PC-3 (cell line): ENCODE measurements around the gene HOXA9. TPM values are rescaled to one million over a fixed set of nuclear protein-coding genes. Genes with fewer than 3 reads are reported as not detected.

Experiments used
- ATAC-seq: fragments of 200-7000 bp; cut with Tn5 transposase; 2 replicates; pipeline ENCODE4 v1.9.1; 2020; ENCODE audit warnings: mild to moderate bottlenecking, moderate library complexity
- BruUV-seq: library from RNA; stranded (reverse); fragments of 400-500 nt; replicated peaks from 2 replicates; lab custom pipeline; 2021; lab: Mats Ljungman, UMichigan
- CTCF ChIA-PET: fragments of 300-600 bp; sonication (Branson Sonifier 250); formaldehyde crosslinking; loops from one replicate; lab custom pipeline; 2022; ENCODE audit warnings: antibody characterized with exemption; lab: Charles Lee
- POLR2A ChIA-PET: fragments of 300-600 bp; sonication (Branson Sonifier 250); formaldehyde crosslinking; loops from one replicate; lab custom pipeline; 2022; ENCODE audit warnings: antibody characterized with exemption; ENCODE audit not compliant: unreplicated experiment; lab: Charles Lee
- DNase-seq: peaks from one replicate; pipeline ENCODE4 v3.0.0-alpha.2; 2015
- H2AFZ ChIP-seq: fragments of 300-600 bp; sonication (generic); 2 replicates; pipeline ENCODE4 v1.6.0; 2016; ENCODE audit warnings: antibody characterized with exemption, low read length
- H3F3A ChIP-seq: fragments of 300-600 bp; sonication (generic); one replicate; pipeline ENCODE4 v1.6.0; 2017; ENCODE audit warnings: antibody characterized with exemption, low read length, control low read depth, mild to moderate bottlenecking; ENCODE audit not compliant: unreplicated experiment
- H3K27ac ChIP-seq: fragments of 300-600 bp; sonication (generic); 2 replicates; pipeline ENCODE4 v1.5.1; 2016; ENCODE audit warnings: mild to moderate bottlenecking, low read length
- H3K27me3 ChIP-seq: fragments of 300-600 bp; sonication (generic); 2 replicates; pipeline ENCODE4 v1.6.1; 2016; ENCODE audit warnings: low read length, mixed read lengths
- H3K36me3 ChIP-seq: fragments of 300-600 bp; sonication (generic); 2 replicates; pipeline ENCODE4 v1.6.1; 2016; ENCODE audit warnings: low read depth, mixed run types, low read length, mixed read lengths
- H3K4me1 ChIP-seq: fragments of 300-600 bp; sonication (generic); 2 replicates; pipeline ENCODE4 v1.5.1; 2016; ENCODE audit warnings: low read length; ENCODE audit not compliant: insufficient read depth
- H3K4me2 ChIP-seq: fragments of 300-600 bp; sonication (generic); 2 replicates; pipeline ENCODE4 v1.6.0; 2016; ENCODE audit warnings: low read length
- H3K4me3 ChIP-seq: fragments of 300-600 bp; sonication (generic); 2 replicates; pipeline ENCODE4 v1.5.1; 2016; ENCODE audit warnings: mild to moderate bottlenecking, low read length, mixed read lengths
- H3K79me2 ChIP-seq: fragments of 300-600 bp; sonication (generic); 2 replicates; pipeline ENCODE4 v1.6.1; 2017; ENCODE audit warnings: low read length, mixed read lengths
- H3K9ac ChIP-seq: fragments of 300-600 bp; sonication (generic); 2 replicates; pipeline ENCODE4 v1.6.0; 2016; ENCODE audit warnings: mild to moderate bottlenecking, low read length
- H3K9me2 ChIP-seq: fragments of 300-600 bp; sonication (generic); replicated peaks from 2 replicates; pipeline ENCODE4 v1.6.1; 2016; ENCODE audit warnings: mixed run types, low read length, mixed read lengths
- H3K9me3 ChIP-seq: fragments of 300-600 bp; sonication (generic); 2 replicates; pipeline ENCODE4 v1.6.1; 2016; ENCODE audit warnings: low read length, mixed read lengths
- H4K20me1 ChIP-seq: fragments of 300-600 bp; sonication (generic); 2 replicates; pipeline ENCODE4 v1.6.1; 2016; ENCODE audit warnings: low read length, mixed read lengths
- CTCF ChIP-seq: fragments of 300-600 bp; sonication (generic); conservative IDR thresholded peaks from 2 replicates; pipeline ENCODE4 v1.5.1; 2017; ENCODE audit warnings: antibody characterized with exemption, low read depth, mild to moderate bottlenecking, low read length
- EZH2 ChIP-seq: fragments of 300-600 bp; sonication (generic); IDR thresholded peaks from one replicate; pipeline ENCODE4 v1.6.1; 2017; ENCODE audit warnings: antibody characterized with exemption, mild to moderate bottlenecking, low read length; ENCODE audit not compliant: unreplicated experiment
- EZH2phosphoT487 ChIP-seq: fragments of 300-600 bp; sonication (generic); IDR thresholded peaks from 2 replicates; pipeline ENCODE4 v1.6.1; 2018; ENCODE audit warnings: mild to moderate bottlenecking, antibody characterized with exemption, low read length, borderline replicate concordance
- intact Hi-C: fragments of 100-400 bp; cut with micrococcal nuclease; formaldehyde crosslinking; loops from 2 replicates; pipeline ENCODE4 v1.9.0; 2023
- total RNA-seq: library from RNA; depleted of rRNA; stranded (reverse); fragments of >200 nt; gene quantifications from 2 replicates; pipeline ENCODE4 v1.2.3, GENCODE V29; 2014

The HOXA9 gene
- total RNA-seq, 1 experiment from 2014 or later, result 69.0 TPM

- peak; percentile 26 for DNase-seq
- ChIA-PET CTCF (interaction anchor here (0.6 to 1.4 kb wide), 2 partner anchors 11 to 256 kb away, joined by 4 to 17 read pairs; no protein-coding TSS in a partner anchor), POLR2A (interaction anchor here (0.5 to 1.4 kb wide), 2 partner anchors 16 to 30 kb away, joined by 4 to 6 read pairs; no protein-coding TSS in a partner anchor)
- BruUV-seq, result no TSS peak
- Histone ChIP-seq H3K9me2 (no peaks in the 10 kb centered on the region), H3K4me1 (peaks cover 29% of the 10 kb centered on the region), H2AFZ (peak overlapping the region; percentile 59), H3K9ac (peak overlapping the region; percentile 73), H3K4me3 (peak overlapping the region; percentile 78), H3K9me3 (no peaks in the 10 kb centered on the region), H4K20me1 (no peaks in the 10 kb centered on the region), H3F3A (no peaks in the 10 kb centered on the region), H3K36me3 (peaks cover 6% of the 10 kb centered on the region; the same call in 1 of the 2 replicates), H3K27ac (peak overlapping the region; percentile 84), H3K27me3 (no peaks in the 10 kb centered on the region), H3K79me2 (peaks cover 71% of the 10 kb centered on the region), H3K4me2 (peak overlapping the region; percentile 92)
- ATAC-seq, result peak; percentile 7
- intact Hi-C loops, result loop anchor here (1.0 to 2.0 kb wide), 7 partner anchors 15 to 295 kb away; partner anchors contain the start of genes HOXA9 and SKAP2
- no peak for TF ChIP-seq CTCF
- TF ChIP-seq EZH2, result no peak
- no peak for TF ChIP-seq EZH2phosphoT487
Measured at GRCh38 chr7:27149842-27150567, 15.3 kb downstream of the HOXA9 start.

- no peaks in the 10 kb centered on the region for H4K20me1 ChIP-seq
- ATAC-seq (peak; percentile 35), DNase-seq (peak; percentile 69)
- no peak for TF ChIP-seq EZH2phosphoT487
- TF ChIP-seq EZH2, result no peak
- TF ChIP-seq CTCF, result no peak
- H3K9me2 ChIP-seq, result no peaks in the 10 kb centered on the region
- peaks cover 13% of the 10 kb centered on the region; the same call in 1 of the 2 replicates for H3K36me3 ChIP-seq
- peaks cover 71% of the 10 kb centered on the region for H3K79me2 ChIP-seq
- no peaks in the 10 kb centered on the region for H3F3A ChIP-seq
- peaks cover 29% of the 10 kb centered on the region for H3K4me1 ChIP-seq
- H2AFZ ChIP-seq, result peak overlapping the region; percentile 73
- peak overlapping the region; percentile 84 for H3K27ac ChIP-seq
- CTCF ChIA-PET, result interaction anchor here (0.6 to 1.1 kb wide), 4 partner anchors 9 to 53 kb away, joined by 3 read pairs; partner anchors contain the start of genes HOXA1 and HOXA4
- H3K9ac ChIP-seq, result peak overlapping the region; percentile 73
- intact Hi-C loops, result loop anchor here (1.0 to 2.0 kb wide), 4 partner anchors 15 to 51 kb away; partner anchors contain the start of gene HOXA9
- POLR2A ChIA-PET, result interaction anchor here (0.5 to 1.4 kb wide), 6 partner anchors 14 to 52 kb away, joined by 3 to 12 read pairs (median 4); no protein-coding TSS in a partner anchor
- peak overlapping the region; percentile 78 for H3K4me3 ChIP-seq
- H3K27me3 ChIP-seq, result no peaks in the 10 kb centered on the region
- peak overlapping the region; percentile 92 for H3K4me2 ChIP-seq
- H3K9me3 ChIP-seq, result no peaks in the 10 kb centered on the region
- BruUV-seq, result no TSS peak
Measured at GRCh38 chr7:27148756-27149641, 16.3 kb downstream of the HOXA9 start.
